ENCODE data around the gene COL18A1. TPM values are rescaled to one million over a fixed set of nuclear protein-coding genes. Genes with fewer than 3 reads are reported as not detected.
A peak's percentile ranks its signal among the peaks of the same experiment; 100 is the strongest.

Gene COL18A1
- polyA plus RNA-seq, 2 of the 4 experiments (the other 2 are of a cell fraction) = 17.3 to 88.4 TPM

DNA sequence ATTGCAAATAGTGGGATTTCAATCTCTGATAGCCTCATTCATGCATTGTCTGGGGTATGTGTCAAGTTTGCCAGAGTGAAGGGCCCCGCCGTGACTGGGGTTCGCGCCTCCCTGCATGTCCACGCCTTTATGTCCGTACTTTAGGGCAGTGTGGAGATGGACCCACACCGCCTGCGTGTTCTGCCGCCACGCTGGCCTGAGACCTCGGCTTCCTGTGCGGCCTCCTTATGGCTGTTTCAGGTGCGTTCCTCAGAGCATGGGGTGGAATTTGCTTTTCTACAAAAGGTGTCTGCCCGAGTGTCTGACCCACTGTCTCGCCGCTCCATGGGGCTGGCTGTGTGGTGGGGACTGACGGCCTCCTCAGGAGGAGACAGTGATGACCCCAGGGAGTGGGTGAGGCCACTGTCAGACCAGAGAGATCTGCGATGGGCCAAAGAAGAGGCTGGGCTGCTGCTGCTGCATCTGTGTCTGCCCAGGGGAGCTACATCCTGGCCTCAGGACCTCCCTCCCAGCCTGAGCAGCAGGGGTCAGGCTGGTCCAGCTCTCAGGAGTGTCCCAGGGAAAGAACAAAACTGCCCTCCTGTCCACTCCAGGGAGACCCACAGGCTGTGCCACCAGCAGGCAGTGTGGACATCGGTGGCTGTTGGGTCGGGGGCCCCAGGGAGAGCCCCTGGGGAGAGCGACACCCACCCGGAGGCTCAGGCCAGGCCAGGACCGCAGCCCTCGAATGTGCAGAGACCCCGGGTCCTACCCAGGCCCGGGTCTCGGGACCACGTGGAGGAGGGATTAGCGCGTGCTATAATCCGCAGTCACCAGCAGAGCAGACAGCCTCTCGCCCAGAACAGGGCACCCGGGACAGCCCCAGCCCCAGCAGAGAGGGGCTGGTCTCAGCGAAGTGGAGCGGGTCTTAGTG lies 147.1 kb downstream of the COL18A1 start (continued):
- TF ChIP-seq USF2 (IDR thresholded peaks at IDR 0.05) (no peak), HMGXB4 (CRISPR knock-in tag; IDR thresholded peaks at IDR 0.05; ENCODE audit: borderline replicate concordance) (no peak), BHLHE40 (IDR thresholded peaks at IDR 0.05; ENCODE audit: low read depth, low read length) (no peak), TFCP2L1 (CRISPR knock-in tag; IDR thresholded peaks at IDR 0.05) (no peak)

- WGBS (ENCODE audit: missing lambda C conversion rate) = 87% methylated on average over 13 of the region's 29 CpGs
- DNase-seq (ENCODE audit: low read depth in 1 of 2, low spot score in 1 of 2) (no peak), FAIRE-seq (no peak), ATAC-seq (no peak)
- Histone ChIP-seq H3K4me2 (no peak overlapping the region), H3K9me3 (no peaks in the 10 kb centered on the region), H3K4me3 (no peak overlapping the region), H3K4me1 (peaks cover 21% of the 10 kb centered on the region), H3K27ac (peak overlapping the region in 1 of 2 experiments; percentile 73; a peak in 1 of 6 replicates)
- no peak for TF ChIP-seq KDM5A (IDR thresholded peaks at IDR 0.05)
- no peak for TF ChIP-seq POLR2AphosphoS2 (conservative IDR thresholded peaks at IDR 0.05; ENCODE audit: low read length)
- no peak for TF ChIP-seq JUNB (IDR thresholded peaks at IDR 0.05)
- no peak for TF ChIP-seq FOSB (CRISPR knock-in tag; IDR thresholded peaks at IDR 0.05)
- no peak for TF ChIP-seq ATOH8 (CRISPR knock-in tag; IDR thresholded peaks at IDR 0.05; ENCODE audit: low read depth)
- TF ChIP-seq EHF (CRISPR knock-in tag; IDR thresholded peaks at IDR 0.05) = no peak
- TF ChIP-seq NFE2L2 (conservative IDR thresholded peaks at IDR 0.05; ENCODE audit: low read length) = no peak
- no peak for TF ChIP-seq ELK1 (IDR thresholded peaks at IDR 0.05; ENCODE audit: low read depth, low read length)
- TF ChIP-seq NR3C1 (IDR thresholded peaks at IDR 0.05) = no peak
- ChIA-PET CTCF (no interaction called here), POLR2A (no interaction called here)
Measured at GRCh38 chr21:45552696-45553391, 147.9 kb downstream of the COL18A1 start.

GRCh38 chr21:45554477-45555175 lies 149.7 kb downstream of the COL18A1 start:
- peak overlapping the region; percentile 79 to 83 for H3K27ac ChIP-seq
- peaks cover 21% of the 10 kb centered on the region for H3K4me1 ChIP-seq
- no peak for FAIRE-seq
- TF ChIP-seq, protein P1, sequence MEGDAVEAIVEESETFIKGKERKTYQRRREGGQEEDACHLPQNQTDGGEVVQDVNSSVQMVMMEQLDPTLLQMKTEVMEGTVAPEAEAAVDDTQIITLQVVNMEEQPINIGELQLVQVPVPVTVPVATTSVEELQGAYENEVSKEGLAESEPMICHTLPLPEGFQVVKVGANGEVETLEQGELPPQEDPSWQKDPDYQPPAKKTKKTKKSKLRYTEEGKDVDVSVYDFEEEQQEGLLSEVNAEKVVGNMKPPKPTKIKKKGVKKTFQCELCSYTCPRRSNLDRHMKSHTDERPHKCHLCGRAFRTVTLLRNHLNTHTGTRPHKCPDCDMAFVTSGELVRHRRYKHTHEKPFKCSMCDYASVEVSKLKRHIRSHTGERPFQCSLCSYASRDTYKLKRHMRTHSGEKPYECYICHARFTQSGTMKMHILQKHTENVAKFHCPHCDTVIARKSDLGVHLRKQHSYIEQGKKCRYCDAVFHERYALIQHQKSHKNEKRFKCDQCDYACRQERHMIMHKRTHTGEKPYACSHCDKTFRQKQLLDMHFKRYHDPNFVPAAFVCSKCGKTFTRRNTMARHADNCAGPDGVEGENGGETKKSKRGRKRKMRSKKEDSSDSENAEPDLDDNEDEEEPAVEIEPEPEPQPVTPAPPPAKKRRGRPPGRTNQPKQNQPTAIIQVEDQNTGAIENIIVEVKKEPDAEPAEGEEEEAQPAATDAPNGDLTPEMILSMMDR (IDR thresholded peaks at IDR 0.05) = peak; percentile 59
- TF ChIP-seq PHF8 (IDR thresholded peaks at IDR 0.05; ENCODE audit: borderline replicate concordance, low read depth) = peak; percentile 22; the same call in 1 of the 2 replicates
- TF ChIP-seq SMC3 (IDR thresholded peaks at IDR 0.05) = peak; percentile 57
- no peak for TF ChIP-seq NFE2L2 (conservative IDR thresholded peaks at IDR 0.05; ENCODE audit: low read length)
- no peak for TF ChIP-seq ZFP36 (IDR thresholded peaks at IDR 0.05; ENCODE audit: borderline replicate concordance, partially characterized antibody)
- peak; percentile 63; the same call in 1 of the 2 replicates for TF ChIP-seq MAX (IDR thresholded peaks at IDR 0.05)
- peak; percentile 50 to 63; a peak in 3 of 5 replicates for TF ChIP-seq RAD21 (conservative IDR thresholded peaks at IDR 0.05 in 1 of 2, IDR thresholded peaks at IDR 0.05 in 1 of 2)
- peak; percentile 24; the same call in 1 of the 2 replicates for TF ChIP-seq POLR2A (IDR thresholded peaks at IDR 0.05; ENCODE audit: low read length)
- H3K4me3 ChIP-seq = peak overlapping the region; percentile 78
- ChIA-PET CTCF (interaction anchor here (0.7 to 0.8 kb wide), 2 partner anchors 11 to 42 kb away, joined by 3 to 5 read pairs; no protein-coding TSS in a partner anchor), POLR2A (interaction anchor here (0.6 kb wide), 1 partner anchor 284 kb away, joined by 3 read pairs; no protein-coding TSS in a partner anchor)
- H3K9me3 ChIP-seq = no peaks in the 10 kb centered on the region
- WGBS (ENCODE audit: missing lambda C conversion rate) = under 1% methylated on average over 19 of the region's 53 CpGs
- peak; percentile 52 to 68 for DNase-seq (ENCODE audit: low read depth in 1 of 2, low spot score in 1 of 2)
- peak overlapping the region; percentile 97 for H3K4me2 ChIP-seq
- ATAC-seq = peak; percentile 33 to 56; a peak in 3 of 6 replicates

Data from A549 (cell line).